DOHH2 (cell line): ENCODE results near the gene IHH.

Experiments
- CTCF ChIP-seq: fragments of 200-600 bp; sonication (generic); IDR thresholded peaks from one replicate; pipeline ENCODE4 v1.5.1; 2014; ENCODE audit warnings: antibody characterized with exemption, mild to moderate bottlenecking, low read depth, low read length; ENCODE audit not compliant: poor library complexity, severe bottlenecking
- EZH2phosphoT487 ChIP-seq: fragments of 200-600 bp; sonication (generic); IDR thresholded peaks from 2 replicates; pipeline ENCODE4 v1.6.1; 2017; ENCODE audit warnings: borderline replicate concordance, mild to moderate bottlenecking, antibody characterized with exemption, low read length, moderate library complexity, mixed read lengths

- TF ChIP-seq CTCF (no peak), EZH2phosphoT487 (no peak)
These were observed 38.7 kb downstream of the IHH start for GRCh38 chr2:219022041-219022440.
